Colonic mucosa (tissue), 4 donors: ENCODE measurements around the gene OARD1. TPM values are rescaled to one million over a fixed set of nuclear protein-coding genes. Genes with fewer than 3 reads are reported as not detected.
"Not testable (repeated sequence)": the region's sequence is repeated elsewhere in the genome, so short reads cannot be mapped to it uniquely, and the experiment has no call there.

Experiments
- DNase-seq: peaks from one replicate; pipeline ENCODE4 v3.0.0-alpha.2; 2020
- H3K27ac ChIP-seq: fragments of 200-600 bp; one replicate; pipeline ENCODE4 v1.8.0; 2021
- H3K27me3 ChIP-seq: fragments of 200-600 bp; one replicate; pipeline ENCODE4 v1.8.0; 2021
- H3K36me3 ChIP-seq: fragments of 200-600 bp; one replicate; pipeline ENCODE4 v1.8.0; 2021
- H3K4me1 ChIP-seq: fragments of 200-600 bp; one replicate; pipeline ENCODE4 v1.8.0; 2021; ENCODE audit warnings: mild to moderate bottlenecking
- H3K4me3 ChIP-seq: fragments of 200-600 bp; one replicate; pipeline ENCODE4 v1.8.0; 2021
- H3K9ac ChIP-seq, 2 donors: one replicate each; pipeline ENCODE4 v1.7.0; 2013; ENCODE audit warnings: control low read depth in 2 of 2, low read depth in 2 of 2, low read length in 2 of 2
- H3K9me3 ChIP-seq: fragments of 200-600 bp; one replicate; pipeline ENCODE4 v1.8.0; 2021
- CTCF ChIP-seq: fragments of 200-600 bp; IDR thresholded peaks from one replicate; pipeline ENCODE4 v1.8.0; 2022; ENCODE audit warnings: antibody characterized with exemption, mild to moderate bottlenecking
- intact Hi-C: fragments of 100-400 bp; cut with DNase I; formaldehyde crosslinking; loops from one replicate; pipeline ENCODE4 v1.14.1; 2022
- total RNA-seq, 2 donors: library from RNA; stranded (reverse); fragmentation: NEBNext Ultra II Directional in 1 of 2; extraction: Animal tissue kit (Norgen Biotek cat#: 25700) in 1 of 2; gene quantifications; one replicate each; pipeline ENCODE4 v1.2.1, GENCODE V29; 2021
- donor health status: healthy.
- donor health status: DM: no; HTN: no; CAD: no.
- donor health status: DM: no; HTN: no; CAD: no.

The OARD1 gene, protein sequence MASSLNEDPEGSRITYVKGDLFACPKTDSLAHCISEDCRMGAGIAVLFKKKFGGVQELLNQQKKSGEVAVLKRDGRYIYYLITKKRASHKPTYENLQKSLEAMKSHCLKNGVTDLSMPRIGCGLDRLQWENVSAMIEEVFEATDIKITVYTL
- 10 to 100 TPM; 25.0 to 34.2 TPM for total RNA-seq

DNA sequence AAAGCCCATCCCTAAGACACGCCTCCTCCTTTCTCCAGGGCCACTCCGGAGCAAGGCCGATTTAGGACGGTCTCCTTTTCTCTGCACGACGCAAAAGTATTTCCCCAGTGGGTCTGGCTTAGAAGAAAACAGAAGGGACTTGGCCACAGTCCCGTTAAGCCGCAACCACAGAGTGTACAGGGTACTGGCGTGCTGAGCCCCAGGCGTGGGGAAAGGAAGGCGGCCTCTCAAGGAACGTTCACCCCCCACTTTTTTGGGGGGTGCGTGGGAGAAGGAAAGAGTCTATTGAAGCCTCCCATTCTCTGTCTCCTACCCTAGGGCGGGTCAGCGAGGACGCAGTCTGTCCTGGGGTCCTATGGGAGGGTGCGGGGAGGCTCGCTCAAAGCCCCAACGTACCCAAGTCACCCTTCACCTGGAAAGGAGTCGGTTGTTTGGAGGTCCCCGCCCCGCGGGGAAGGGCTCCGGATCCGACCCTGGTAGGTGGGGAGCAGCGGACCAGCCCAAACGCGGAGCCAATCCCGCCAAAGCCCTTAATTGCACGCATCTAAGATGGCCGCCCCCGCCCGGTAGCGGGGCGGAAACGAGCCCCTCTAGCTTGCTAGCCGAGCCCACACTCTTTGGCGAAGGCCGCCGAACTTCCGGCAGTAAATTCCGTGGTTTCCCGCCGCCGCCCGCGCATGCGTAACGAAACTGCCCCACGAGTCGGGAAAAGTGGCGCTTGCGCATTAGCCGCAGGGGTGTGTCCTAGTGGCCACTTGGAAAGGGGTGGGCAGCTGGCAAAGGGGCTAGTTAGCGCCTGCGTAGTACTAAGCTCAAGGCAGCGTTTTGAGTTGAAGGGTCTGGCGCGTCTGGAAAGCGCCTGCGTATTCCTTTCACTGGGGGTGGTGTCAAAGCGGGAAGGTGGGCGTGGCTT is at the start of gene OARD1:
TSS of gene OARD1 (minus strand) at position 434 of the 913 bp plus-strand sequence. CDS start 722 bp downstream, outside the sequence.
- peak within 1 kb of the TSS; percentile 89 for H3K4me3 ChIP-seq
- peak within 1 kb of the TSS; percentile 95 to 100 for H3K9ac ChIP-seq
- no peaks in the 10 kb centered on the region for H3K36me3 ChIP-seq
- intact Hi-C loops: no loop called here
- no peak for TF ChIP-seq CTCF
- H3K9me3 ChIP-seq: no peaks in the 10 kb centered on the region
- H3K27ac ChIP-seq: peak within 1 kb of the TSS; percentile 100
- no peaks in the 10 kb centered on the region for H3K4me1 ChIP-seq
- H3K27me3 ChIP-seq: no peaks in the 10 kb centered on the region
- peak; percentile 100 for DNase-seq

- Histone ChIP-seq H3K27ac (no peak overlapping the region), H3K9ac (no peak overlapping the region), H3K4me1 (no peaks in the 10 kb centered on the region), H3K36me3 (no peaks in the 10 kb centered on the region), H3K9me3 (no peaks in the 10 kb centered on the region), H3K4me3 (no peak overlapping the region), H3K27me3 (no peaks in the 10 kb centered on the region)
- TF ChIP-seq CTCF: no peak
- intact Hi-C loops: no loop called here
- DNase-seq: no peak
Measured at GRCh38 chr6:41120058-41120457, 47.9 kb upstream of the OARD1 start.

- intact Hi-C loops: no loop called here
- H3K27me3 ChIP-seq: no peaks in the 10 kb centered on the region
- H3K27ac ChIP-seq: no peak overlapping the region
- H3K9me3 ChIP-seq: no peaks in the 10 kb centered on the region
- H3K4me1 ChIP-seq: no peaks in the 10 kb centered on the region
- no peak for TF ChIP-seq CTCF
- H3K9ac ChIP-seq: no peak overlapping the region
- H3K4me3 ChIP-seq: no peak overlapping the region
- DNase-seq: no peak
- H3K36me3 ChIP-seq: no peaks in the 10 kb centered on the region
Measured at GRCh38 chr6:41119508-41119907, 47.4 kb upstream of the OARD1 start.

DNA sequence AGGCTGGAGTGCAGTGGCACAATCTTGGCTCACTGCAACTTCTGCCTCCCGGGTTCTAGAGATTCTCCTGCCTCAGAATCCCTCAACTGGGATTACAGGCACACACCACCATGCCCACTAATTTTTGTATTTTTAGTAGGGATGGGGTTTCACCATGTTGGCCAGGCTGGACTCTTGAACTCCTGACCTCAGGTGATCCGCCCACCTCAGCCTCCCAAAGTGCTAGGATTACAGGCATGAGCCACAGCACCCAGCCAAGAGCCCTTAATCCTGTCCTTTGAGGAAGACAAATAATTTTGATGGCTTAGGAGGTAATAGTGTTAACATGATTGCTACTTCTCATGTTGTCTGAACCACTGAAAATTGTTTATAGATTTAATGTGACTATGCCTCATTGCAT is 42.9 kb upstream of the OARD1 start:
- DNase-seq, H3K9me3 ChIP-seq, H3K9ac ChIP-seq, H3K27me3 ChIP-seq, H3K4me1 ChIP-seq, H3K4me3 ChIP-seq, intact Hi-C loops, H3K27ac ChIP-seq, H3K36me3 ChIP-seq: not testable (repeated sequence)

DNA sequence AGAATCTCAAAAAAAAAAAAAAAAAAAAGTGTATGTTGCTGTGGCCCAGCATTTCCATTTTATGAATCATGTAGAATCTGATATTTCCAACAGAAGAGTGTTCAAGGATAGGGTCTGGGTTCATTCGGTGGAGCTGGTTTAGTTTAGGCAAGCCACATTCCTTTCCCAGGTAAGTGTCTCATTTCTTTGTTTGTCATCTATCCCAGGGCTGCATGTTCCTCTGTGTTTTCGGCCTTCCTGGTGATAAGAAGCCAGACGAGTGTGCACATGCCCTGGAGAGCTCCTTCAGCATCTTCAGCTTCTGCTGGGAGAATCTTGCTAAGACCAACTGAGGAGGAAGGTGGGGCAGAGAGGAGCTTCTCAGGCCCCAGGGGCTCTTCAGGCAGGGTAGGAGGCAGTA is 38.9 kb upstream of the OARD1 start:
- Histone ChIP-seq H3K36me3 (no peaks in the 10 kb centered on the region), H3K27me3 (no peaks in the 10 kb centered on the region), H3K9me3 (no peaks in the 10 kb centered on the region), H3K27ac (no peak overlapping the region), H3K4me1 (no peaks in the 10 kb centered on the region), H3K9ac (no peak overlapping the region), H3K4me3 (no peak overlapping the region)
- TF ChIP-seq CTCF: no peak
- intact Hi-C loops: no loop called here
- no peak for DNase-seq

- H3K9ac ChIP-seq: no peak overlapping the region
- no peak overlapping the region for H3K27ac ChIP-seq
- intact Hi-C loops: no loop called here
- no peaks in the 10 kb centered on the region for H3K36me3 ChIP-seq
- no peak for TF ChIP-seq CTCF
- no peaks in the 10 kb centered on the region for H3K4me1 ChIP-seq
- H3K27me3 ChIP-seq: no peaks in the 10 kb centered on the region
- H3K4me3 ChIP-seq: no peak overlapping the region
- H3K9me3 ChIP-seq: no peaks in the 10 kb centered on the region
- no peak for DNase-seq
Measured at GRCh38 chr6:41103847-41104246, 31.7 kb upstream of the OARD1 start.
